ENCODE results near the gene TECPR2.

TECPR2 gene

DNA sequence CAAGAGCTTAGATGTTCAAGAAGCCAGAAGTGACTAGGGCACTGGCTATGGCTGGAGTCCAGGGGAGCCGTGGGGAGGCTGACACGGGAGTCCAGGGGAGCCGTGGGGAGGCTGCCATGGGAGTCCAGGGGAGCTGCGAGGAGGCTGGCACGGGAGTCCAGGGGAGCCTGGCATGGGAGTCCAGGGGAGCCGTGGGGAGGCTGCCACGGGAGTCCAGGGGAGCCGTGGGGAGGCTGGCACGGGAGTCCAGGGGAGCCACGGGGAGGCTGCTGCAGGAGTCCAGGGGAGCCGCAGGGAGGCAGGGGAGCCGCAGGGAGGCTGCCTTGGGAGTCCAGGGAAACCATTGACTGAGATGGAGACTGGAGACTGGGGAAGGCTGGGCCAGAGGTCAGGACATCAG, 54.9 kb downstream of the TECPR2 start:
- no peak for FAIRE-seq
- TF ChIP-seq POLR2A (IDR thresholded peaks at IDR 0.05; ENCODE audit: low read depth, low read length) = no peak
- DNase-seq (ENCODE audit: insufficient read length, low spot score) = no peak

DNA sequence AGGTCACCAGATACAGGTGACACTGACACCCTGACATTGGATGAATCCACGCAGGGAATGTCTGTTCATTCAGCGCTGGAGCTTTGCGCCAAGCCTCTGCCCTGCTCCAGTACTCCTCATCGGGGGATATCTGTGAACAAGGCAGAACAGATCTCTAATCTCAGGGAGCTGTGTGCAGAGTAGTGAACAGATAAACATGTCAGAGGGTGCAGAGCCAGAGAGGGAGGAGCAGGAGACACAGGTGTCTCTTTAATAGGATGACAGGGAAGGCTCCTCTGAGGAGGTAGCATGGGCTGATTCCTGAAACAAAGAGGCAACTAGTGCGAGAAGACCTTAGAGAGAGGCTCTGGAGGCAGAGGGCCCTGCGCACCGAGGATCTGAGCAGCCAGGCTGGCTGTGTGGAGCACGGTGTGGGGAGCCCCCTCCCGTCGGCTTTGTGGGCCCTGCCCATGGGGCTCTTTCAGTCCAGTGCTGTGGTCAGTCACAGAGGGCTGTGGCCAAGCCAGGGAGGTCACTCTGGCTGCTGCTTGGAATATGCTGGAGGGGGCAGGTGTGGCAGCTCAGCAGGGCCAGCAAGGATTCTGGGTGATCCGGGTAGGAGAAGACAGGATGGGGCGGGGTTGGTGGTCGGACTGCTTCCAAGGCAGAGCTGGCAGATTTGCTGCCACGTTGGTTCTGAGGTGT, 55.6 kb downstream of the TECPR2 start:
- no peak for TF ChIP-seq POLR2A (IDR thresholded peaks at IDR 0.05; ENCODE audit: low read depth, low read length)
- DNase-seq (ENCODE audit: insufficient read length, low spot score) = no peak
- no peak for FAIRE-seq

DNA sequence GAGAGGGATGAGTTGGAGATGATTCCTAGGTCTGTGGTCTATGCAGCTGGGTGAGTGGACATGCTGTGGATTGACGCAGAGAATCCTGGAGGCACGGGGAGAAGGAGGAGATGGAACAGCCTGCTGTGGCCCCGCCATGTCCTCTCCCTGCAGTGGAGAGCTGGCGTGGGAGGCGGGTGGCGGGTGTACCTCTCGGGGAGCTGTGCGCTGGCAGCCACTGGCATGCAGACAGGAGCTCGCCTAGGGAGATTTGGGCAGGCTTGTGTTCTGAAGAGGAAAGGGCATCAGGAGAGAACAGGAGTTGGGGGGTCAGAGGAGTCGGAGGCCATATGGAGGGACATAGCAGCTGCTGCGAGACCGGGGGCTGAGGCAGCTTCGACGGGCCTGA, 56.1 kb downstream of the TECPR2 start:
- no peak for TF ChIP-seq POLR2A (IDR thresholded peaks at IDR 0.05; ENCODE audit: low read depth, low read length)
- FAIRE-seq (no peak), DNase-seq (ENCODE audit: insufficient read length, low spot score) (no peak)

DNA sequence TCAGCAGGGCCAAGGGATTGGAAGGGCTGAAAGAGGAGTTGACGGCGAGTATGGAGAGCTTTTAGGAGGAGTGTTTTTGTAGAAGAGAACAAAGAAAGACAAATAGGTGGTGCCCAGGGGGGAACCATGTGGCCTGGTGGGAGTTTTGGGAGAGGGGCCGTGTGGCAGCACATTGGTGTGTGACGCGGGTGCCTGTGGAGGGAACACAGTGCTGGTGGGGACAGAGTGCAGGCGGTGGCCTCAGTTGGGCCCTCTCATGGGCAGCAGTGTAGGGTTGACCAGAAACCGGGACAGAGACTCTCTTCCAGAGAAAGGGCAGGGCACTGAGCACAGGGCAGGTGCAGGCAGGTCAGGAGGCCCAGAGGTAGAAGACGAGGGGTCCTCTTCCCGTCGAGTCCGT, 56.5 kb downstream of the TECPR2 start:
- no peak for TF ChIP-seq POLR2A (IDR thresholded peaks at IDR 0.05; ENCODE audit: low read depth, low read length)
- DNase-seq (ENCODE audit: insufficient read length, low spot score) = no peak
- FAIRE-seq = no peak

DNA sequence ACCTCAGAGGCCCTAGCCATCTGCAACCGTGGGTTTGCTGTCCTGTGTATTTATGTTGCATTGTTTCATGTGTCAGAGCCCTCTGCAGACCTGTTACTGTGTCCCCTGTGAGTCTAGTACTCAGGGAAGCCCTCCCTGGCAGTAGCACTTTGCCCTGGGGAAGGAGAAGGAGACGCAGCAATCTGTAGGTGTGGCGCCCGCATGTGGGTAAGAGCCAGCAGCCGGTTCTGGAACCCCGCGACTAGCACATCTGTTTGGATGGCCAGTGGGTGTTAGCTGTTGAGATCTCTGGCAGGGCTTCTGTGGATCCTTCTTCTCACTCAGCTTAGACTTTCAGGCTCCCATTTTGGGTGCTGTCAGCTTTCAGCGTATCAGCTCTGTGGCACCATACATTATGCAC, 57.0 kb downstream of the TECPR2 start:
- DNase-seq (ENCODE audit: insufficient read length, low spot score) (no peak), FAIRE-seq (no peak)
- no peak for TF ChIP-seq POLR2A (IDR thresholded peaks at IDR 0.05; ENCODE audit: low read depth, low read length)

DNA sequence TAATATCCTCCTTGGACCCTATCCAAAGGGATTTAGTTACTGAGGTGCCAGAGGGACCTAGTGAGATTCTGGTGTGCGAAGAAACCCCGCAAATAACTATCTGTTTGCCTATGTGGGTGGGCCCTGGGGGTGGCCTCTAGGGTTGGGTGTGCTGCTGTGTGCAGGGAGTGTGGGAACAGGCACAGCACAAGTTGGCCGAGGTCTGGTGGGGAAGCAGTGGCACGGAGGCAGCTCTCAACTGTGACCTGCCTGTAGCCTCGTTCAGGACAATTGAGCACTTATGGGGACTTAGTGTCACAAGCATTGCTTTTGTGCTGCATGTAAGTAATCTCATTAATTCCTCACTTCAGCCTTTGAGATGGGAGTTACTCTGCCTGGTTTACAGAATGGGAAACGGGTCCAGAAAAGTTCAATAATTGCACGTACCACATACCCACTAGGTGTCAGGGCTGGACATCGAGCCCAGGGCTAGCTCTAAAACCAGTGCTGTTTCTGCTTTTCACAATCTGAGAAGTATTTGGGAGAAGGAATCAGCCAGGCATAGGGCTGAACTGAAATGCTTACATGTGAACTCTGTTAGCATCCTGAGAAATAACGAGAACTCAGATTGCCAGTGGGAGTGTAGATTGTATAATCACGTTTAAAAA, 58.8 kb downstream of the TECPR2 start:
- no peak for FAIRE-seq
- no peak for TF ChIP-seq POLR2A (IDR thresholded peaks at IDR 0.05; ENCODE audit: low read depth, low read length)
- no peak for DNase-seq (ENCODE audit: insufficient read length, low spot score)

DNA sequence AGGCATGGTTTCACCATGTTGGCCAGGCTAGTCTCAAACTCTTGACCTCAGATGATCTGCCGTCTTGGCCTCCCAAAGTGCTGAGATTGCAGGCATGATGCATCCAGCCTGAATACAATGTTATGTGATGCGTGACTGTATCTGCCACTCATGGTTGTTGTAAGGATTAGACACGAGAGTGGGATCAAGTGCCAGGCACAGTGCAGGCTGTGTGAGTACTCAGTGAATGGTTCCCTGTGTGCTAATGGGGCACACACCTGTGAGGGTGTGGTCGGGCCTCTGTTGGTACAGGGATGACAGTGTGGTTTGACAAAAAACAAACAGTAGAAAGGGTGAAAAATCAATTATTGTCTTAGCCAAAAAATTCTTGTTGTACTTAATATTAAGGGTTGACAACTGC, 61.8 kb downstream of the TECPR2 start:
- no peak for TF ChIP-seq POLR2A (IDR thresholded peaks at IDR 0.05; ENCODE audit: low read depth, low read length)
- FAIRE-seq (no peak), DNase-seq (ENCODE audit: insufficient read length, low spot score) (no peak)

DNA sequence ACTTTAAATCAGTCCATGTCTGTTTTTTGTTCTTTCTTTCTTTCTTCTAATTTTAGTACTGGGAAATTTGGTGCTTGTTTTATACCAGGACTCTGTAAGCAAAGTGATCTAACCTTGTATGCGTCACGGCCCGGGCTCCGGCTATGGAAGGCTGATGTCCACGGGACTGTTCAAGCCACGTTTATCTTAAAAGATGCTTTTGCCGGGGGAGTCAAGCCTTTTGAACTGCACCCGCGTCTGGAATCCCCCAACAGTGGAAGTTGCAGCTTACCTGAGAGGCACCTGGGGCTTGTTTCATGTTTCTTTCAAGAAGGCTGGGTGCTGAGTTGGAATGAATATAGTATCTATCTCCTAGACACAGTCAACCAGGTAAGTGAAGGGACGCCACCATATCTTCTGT, 62.2 kb downstream of the TECPR2 start:
- FAIRE-seq = no peak
- no peak for DNase-seq (ENCODE audit: insufficient read length, low spot score)
- TF ChIP-seq POLR2A (IDR thresholded peaks at IDR 0.05; ENCODE audit: low read depth, low read length) = no peak

DNA sequence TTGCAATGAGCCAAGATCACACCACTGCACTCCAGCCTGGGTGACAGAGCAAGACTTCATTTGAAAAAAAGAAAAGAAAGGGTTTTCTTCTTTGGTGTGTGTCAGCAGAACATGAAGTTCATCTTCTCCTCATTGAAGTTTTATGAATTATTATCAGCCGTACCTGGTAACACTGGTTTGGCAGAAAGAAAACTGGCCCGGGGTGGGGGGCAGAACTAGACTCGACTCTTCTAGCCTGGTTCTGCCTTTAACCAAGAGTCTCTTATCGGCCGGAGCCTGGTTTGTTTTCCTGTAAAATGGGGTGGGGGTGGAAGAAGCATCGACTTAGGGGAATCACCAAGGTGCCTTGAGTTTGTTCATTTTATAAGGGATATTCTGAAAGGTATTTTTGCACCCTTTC, 64.1 kb downstream of the TECPR2 start:
- FAIRE-seq = no peak
- no peak for TF ChIP-seq POLR2A (IDR thresholded peaks at IDR 0.05; ENCODE audit: low read depth, low read length)
- no peak for DNase-seq (ENCODE audit: insufficient read length, low spot score)

DNA sequence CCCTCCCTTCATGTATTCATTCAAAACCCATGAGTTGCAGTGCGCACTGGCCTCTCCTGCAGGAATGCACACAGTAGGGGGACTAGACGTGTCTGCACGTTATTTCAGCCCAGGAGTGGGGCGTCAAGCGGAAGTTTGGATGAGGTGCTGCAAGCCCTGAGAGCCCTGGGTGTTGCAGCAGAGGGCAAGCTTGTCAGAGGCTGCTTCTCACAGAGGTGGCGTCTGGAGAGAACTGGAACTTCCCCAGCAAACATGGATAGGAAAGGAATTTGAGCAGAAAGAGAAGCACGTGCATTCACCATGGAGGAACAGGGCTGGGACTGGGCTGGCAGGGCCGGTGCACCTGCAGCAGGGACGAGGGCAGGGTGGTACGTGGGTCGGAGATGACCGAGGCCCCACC, 64.9 kb downstream of the TECPR2 start:
- TF ChIP-seq POLR2A (IDR thresholded peaks at IDR 0.05; ENCODE audit: low read depth, low read length) = no peak
- DNase-seq (ENCODE audit: insufficient read length, low spot score) = no peak

DNA sequence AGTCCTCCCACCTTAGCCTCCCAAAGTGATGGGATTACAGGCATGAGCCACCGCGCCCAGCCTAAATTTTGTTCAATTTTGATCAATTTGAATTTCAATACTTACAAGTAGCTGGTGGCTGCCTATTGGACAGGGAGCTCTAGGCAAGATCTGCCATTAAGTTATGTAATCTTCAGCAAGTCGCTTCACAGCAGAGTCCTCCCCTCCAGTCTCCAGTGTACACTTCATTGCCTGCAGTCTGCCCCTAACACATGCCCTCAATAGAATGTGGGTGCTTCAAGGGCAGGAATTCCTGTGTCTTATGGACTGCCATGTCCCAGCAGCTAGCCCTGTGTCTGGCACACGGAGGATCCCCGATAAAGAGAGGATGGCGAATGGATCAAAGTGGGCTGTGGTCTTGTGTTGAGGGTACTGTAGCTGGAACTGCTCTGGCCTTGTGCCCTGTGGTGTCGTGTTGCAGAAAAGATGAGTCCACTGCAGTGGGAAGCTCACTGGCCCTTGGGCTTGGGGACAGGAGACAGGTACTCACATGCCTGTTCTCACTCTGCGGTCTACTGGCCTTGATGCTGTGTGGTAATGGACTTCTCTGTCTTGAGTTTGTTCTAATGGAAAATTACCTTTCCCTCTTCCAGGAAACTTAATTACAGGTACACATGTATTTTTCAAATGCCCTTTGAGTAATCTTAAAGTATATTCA, 67.6 kb downstream of the TECPR2 start:
- TF ChIP-seq POLR2A (IDR thresholded peaks at IDR 0.05; ENCODE audit: low read depth, low read length) = no peak
- no peak for FAIRE-seq
- DNase-seq (ENCODE audit: insufficient read length, low spot score) = no peak

More for the DNA sequence above, 64.9 kb downstream of the TECPR2 start:
- FAIRE-seq = no peak

DNA sequence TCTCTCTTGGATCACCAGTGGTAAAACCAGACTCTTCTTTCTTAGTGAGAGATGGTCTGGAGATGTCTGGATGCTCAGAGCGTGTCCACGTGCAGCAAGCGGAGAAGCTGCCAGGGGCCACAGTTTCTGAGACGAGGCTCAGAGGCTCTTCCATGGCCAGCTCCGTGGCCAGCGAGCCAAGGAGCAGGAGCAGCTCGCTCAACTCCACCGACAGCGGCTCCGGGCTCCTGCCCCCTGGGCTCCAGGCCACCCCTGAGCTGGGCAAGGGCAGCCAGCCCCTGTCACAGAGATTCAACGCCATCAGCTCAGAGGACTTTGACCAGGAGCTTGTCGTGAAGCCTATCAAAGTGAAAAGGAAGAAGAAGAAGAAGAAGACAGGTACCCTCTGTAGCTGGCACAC, 69.0 kb downstream of the TECPR2 start:
- TF ChIP-seq POLR2A (IDR thresholded peaks at IDR 0.05; ENCODE audit: low read depth, low read length) = no peak
- FAIRE-seq (no peak), DNase-seq (ENCODE audit: insufficient read length, low spot score) (no peak)

DNA sequence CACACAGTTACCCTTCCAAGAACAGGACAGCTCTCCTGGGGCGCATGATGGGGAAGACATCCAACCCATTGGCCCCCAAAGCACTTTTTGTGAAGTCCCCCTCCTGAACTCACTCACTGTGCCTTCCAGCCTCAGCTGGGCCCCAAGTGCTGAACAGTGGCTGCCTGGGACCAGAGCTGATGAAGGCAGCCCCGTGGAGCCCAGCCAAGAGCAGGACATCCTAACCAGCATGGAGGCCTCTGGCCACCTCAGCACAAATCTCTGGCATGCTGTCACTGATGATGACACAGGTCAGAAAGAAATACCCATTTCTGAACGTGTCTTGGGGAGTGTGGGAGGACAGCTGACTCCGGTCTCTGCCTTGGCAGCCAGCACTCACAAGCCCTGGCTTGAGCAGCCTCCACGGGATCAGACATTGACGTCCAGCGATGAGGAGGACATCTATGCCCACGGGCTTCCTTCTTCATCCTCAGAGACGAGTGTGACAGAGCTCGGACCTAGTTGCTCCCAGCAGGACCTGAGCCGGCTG, 72.0 kb downstream of the TECPR2 start:
- TF ChIP-seq POLR2A (IDR thresholded peaks at IDR 0.05; ENCODE audit: low read depth, low read length) = no peak
- DNase-seq (ENCODE audit: insufficient read length, low spot score) = no peak
- no peak for FAIRE-seq

DNA sequence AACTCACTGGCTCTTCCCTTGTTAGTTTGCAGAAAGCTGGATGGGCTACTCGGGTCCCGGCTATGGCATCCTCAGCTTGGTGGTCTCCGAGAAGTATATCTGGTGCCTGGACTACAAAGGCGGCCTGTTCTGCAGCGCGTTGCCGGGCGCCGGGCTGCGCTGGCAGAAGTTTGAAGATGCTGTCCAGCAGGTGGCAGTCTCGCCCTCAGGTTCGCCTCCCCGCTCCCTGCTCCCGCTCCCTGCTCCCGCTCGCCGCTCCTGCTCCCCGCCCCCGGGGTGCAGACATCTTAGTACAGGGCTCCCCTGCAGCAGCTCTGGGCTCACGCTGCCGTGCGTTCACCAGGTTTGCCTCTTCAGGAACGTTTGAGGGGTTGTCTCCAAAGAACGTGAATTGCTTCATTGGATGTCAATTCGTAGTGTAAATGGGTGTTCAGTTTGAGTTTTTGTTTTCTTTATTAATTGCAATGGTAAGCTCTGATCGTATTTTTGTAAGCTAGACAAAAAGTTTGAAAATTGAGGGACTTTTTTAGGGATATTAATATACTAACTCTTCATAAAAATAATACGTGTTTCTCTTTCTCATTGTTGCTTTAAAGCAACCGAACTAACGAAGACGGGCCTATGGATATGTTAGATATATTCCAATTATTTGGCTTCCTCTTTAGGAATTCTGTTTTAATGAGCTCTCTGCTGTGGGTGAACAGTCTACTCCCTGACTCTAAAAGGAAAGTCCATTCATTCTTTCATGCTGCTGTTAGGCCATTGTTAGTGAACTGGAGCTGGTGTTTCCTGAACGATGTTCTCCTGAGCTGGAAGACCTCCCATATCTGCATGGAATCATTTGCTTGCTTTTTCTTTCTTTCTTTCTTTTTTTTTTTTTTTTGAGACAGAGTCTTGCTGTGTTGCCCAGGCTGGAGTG, 75.5 kb downstream of the TECPR2 start:
- no peak for TF ChIP-seq POLR2A (IDR thresholded peaks at IDR 0.05; ENCODE audit: low read depth, low read length)
- DNase-seq (ENCODE audit: insufficient read length, low spot score) (peak; percentile 89), FAIRE-seq (peak; percentile 91)

Data from H54 (cell line).